H1 (cell line): ENCODE results near the gene WBP4.
A peak's percentile ranks its signal among the peaks of the same experiment; 100 is the strongest.

Source experiments
- CTCF ChIP-seq, 3 experiments: IDR thresholded peaks; 1 replicate in 2 of 3; 2 replicates in 1 of 3; pipeline versions ENCODE4 v1.5.1 to v1.6.1; 2011; ENCODE audit warnings: low read length in 3 of 3, mild to moderate bottlenecking in 3 of 3, inconsistent platforms in 2 of 3, low read depth in 1 of 3, moderate library complexity in 1 of 3; ENCODE audit not compliant: insufficient read depth in 1 of 3; ENCODE audit errors: control extremely low read depth in 1 of 3
- EP300 ChIP-seq, 2 experiments: IDR thresholded peaks; 1 replicate in 1 of 2; 2 replicates in 1 of 2; pipeline ENCODE4 v1.6.1; 2011 to 2012; ENCODE audit warnings: low read depth in 2 of 2, low read length in 2 of 2, mild to moderate bottlenecking in 2 of 2, borderline replicate concordance in 1 of 2, inconsistent platforms in 1 of 2, moderate library complexity in 1 of 2
- GTF2F1 ChIP-seq: IDR thresholded peaks from 2 replicates; pipeline ENCODE4 v1.6.1; 2012; ENCODE audit warnings: low read depth, low read length, improper control_type of control experiment, borderline replicate concordance
- JUND ChIP-seq: IDR thresholded peaks from 2 replicates; pipeline ENCODE4 v1.6.1; 2011; ENCODE audit warnings: mild to moderate bottlenecking, improper control_type of control experiment, low read length
- MAX ChIP-seq: IDR thresholded peaks from 2 replicates; pipeline ENCODE4 v1.6.1; 2012; ENCODE audit warnings: inconsistent platforms
- POLR2A ChIP-seq, 2 experiments: IDR thresholded peaks; 1 replicate in 1 of 2; 2 replicates in 1 of 2; pipeline ENCODE4 v1.6.1; 2011; ENCODE audit warnings: low read depth in 2 of 2, low read length in 2 of 2, mild to moderate bottlenecking in 2 of 2; ENCODE audit errors: control extremely low read depth in 1 of 2

GRCh38 chr13:41060724-41061074 lies 610 bp upstream of the WBP4 start:
- TF ChIP-seq EP300 (IDR thresholded peaks at IDR 0.05; ENCODE audit: borderline replicate concordance in 1 of 2, low read depth in 2 of 2, low read length in 2 of 2), result peak in 1 of 2 experiments; percentile 75; a peak in 1 of 3 replicates
- no peak for TF ChIP-seq CTCF (IDR thresholded peaks at IDR 0.05; ENCODE audit: control extremely low read depth in 1 of 3, insufficient read depth in 1 of 3, low read depth in 1 of 3, low read length in 3 of 3)
- TF ChIP-seq JUND, result no peak
- TF ChIP-seq MAX, result no peak
- TF ChIP-seq GTF2F1, result no peak
- no peak for TF ChIP-seq POLR2A (IDR thresholded peaks at IDR 0.05; ENCODE audit: control extremely low read depth in 1 of 2, low read depth in 2 of 2, low read length in 2 of 2)
